IMR-90 (cell line): ENCODE data around the gene KLLN. TPM values are rescaled to one million over a fixed set of nuclear protein-coding genes. Genes with fewer than 3 reads are reported as not detected.
"Not testable (repeated sequence)": the region's sequence is repeated elsewhere in the genome, so short reads cannot be mapped to it uniquely, and the experiment has no call there.

Experiments
- ATAC-seq: fragments of 200-7000 bp; cut with Tn5 transposase; 2 replicates; pipeline ENCODE4 v1.9.1; 2020; ENCODE audit warnings: low read depth, mild to moderate bottlenecking, moderate library complexity
- BruUV-seq: library from RNA; stranded (reverse); fragments of 400-500 nt; replicated peaks from 2 replicates; lab custom pipeline; 2021; lab: Mats Ljungman, UMichigan
- CTCF ChIA-PET: fragments of 300-600 bp; formaldehyde crosslinking; extraction: SDS; loops from one replicate; lab custom pipeline; 2021; ENCODE audit warnings: antibody characterized with exemption; lab: Yijun Ruan, JAX
- POLR2A ChIA-PET: fragments of 300-600 bp; sonication (Branson Sonifier 250); formaldehyde crosslinking; loops from one replicate; lab custom pipeline; 2022; ENCODE audit warnings: antibody characterized with exemption; ENCODE audit not compliant: unreplicated experiment; lab: Charles Lee
- DNase-seq: peaks from one replicate; pipeline ENCODE4 v3.0.0; 2013
- H2AFZ ChIP-seq: replicated peaks from 2 replicates; pipeline ENCODE3; 2013; ENCODE audit warnings: low read length, mild to moderate bottlenecking; ENCODE audit not compliant: poor library complexity
- H2AK5ac ChIP-seq: 2 replicates; pipeline ENCODE4 v1.6.1; 2013; ENCODE audit warnings: low read depth, low read length, inconsistent platforms
- H2AK9ac ChIP-seq: replicated peaks from 2 replicates; pipeline ENCODE3; 2013; ENCODE audit warnings: mild to moderate bottlenecking, low read depth, low read length, moderate library complexity; ENCODE audit not compliant: poor library complexity
- H2BK120ac ChIP-seq: 2 replicates; pipeline ENCODE4 v1.6.1; 2013; ENCODE audit warnings: low read depth, low read length, inconsistent platforms
- H2BK15ac ChIP-seq: 3 replicates; pipeline ENCODE4 v1.6.1; 2013; ENCODE audit warnings: low read depth, low read length, inconsistent platforms
- H2BK20ac ChIP-seq: 2 replicates; pipeline ENCODE4 v1.6.1; 2013; ENCODE audit warnings: low read depth, mild to moderate bottlenecking, inconsistent platforms, low read length, moderate library complexity
- H2BK5ac ChIP-seq: 2 replicates; pipeline ENCODE4 v1.6.1; 2013; ENCODE audit warnings: mild to moderate bottlenecking, low read depth, low read length, inconsistent platforms; ENCODE audit not compliant: poor library complexity, severe bottlenecking
- H3K14ac ChIP-seq: replicated peaks from 2 replicates; pipeline ENCODE4 v1.6.1; 2013; ENCODE audit warnings: low read depth, low read length, inconsistent platforms
- H3K18ac ChIP-seq: 2 replicates; pipeline ENCODE4 v1.6.1; 2013; ENCODE audit warnings: low read depth, low read length, control low read depth
- H3K23ac ChIP-seq: 2 replicates; pipeline ENCODE4 v1.6.1; 2013; ENCODE audit warnings: low read depth, low read length, inconsistent platforms
- H3K27ac ChIP-seq: 2 replicates; pipeline ENCODE4 v1.5.1; 2013; ENCODE audit warnings: mild to moderate bottlenecking, control low read depth, low read length; ENCODE audit not compliant: insufficient read depth
- H3K27me3 ChIP-seq: 2 replicates; pipeline ENCODE4 v1.6.1; 2013; ENCODE audit warnings: low read length; ENCODE audit not compliant: control insufficient read depth, insufficient read depth
- H3K36me3 ChIP-seq: 2 replicates; pipeline ENCODE4 v1.6.1; 2013; ENCODE audit warnings: low read length, mixed read lengths; ENCODE audit not compliant: control insufficient read depth, insufficient read depth
- H3K4ac ChIP-seq: 2 replicates; pipeline ENCODE4 v1.6.1; 2013; ENCODE audit warnings: low read depth, low read length, inconsistent platforms
- H3K4me1 ChIP-seq: 2 replicates; pipeline ENCODE4 v1.6.1; 2013; ENCODE audit warnings: low read length, mixed read lengths; ENCODE audit not compliant: control insufficient read depth, insufficient read depth
- H3K4me2 ChIP-seq: 2 replicates; pipeline ENCODE4 v1.6.1; 2013; ENCODE audit warnings: low read depth, mild to moderate bottlenecking, control low read depth, low read length, moderate library complexity
- H3K4me3 ChIP-seq: 2 replicates; pipeline ENCODE4 v1.5.1; 2013; ENCODE audit warnings: low read depth, mild to moderate bottlenecking, control low read depth, low read length, moderate library complexity; ENCODE audit not compliant: insufficient read depth
- H3K56ac ChIP-seq: 2 replicates; pipeline ENCODE4 v1.6.1; 2013; ENCODE audit warnings: low read length, inconsistent platforms; ENCODE audit not compliant: insufficient read depth; ENCODE audit errors: extremely low read depth
- H3K79me1 ChIP-seq, 2 experiments: 2 replicates each; pipeline ENCODE4 v1.6.1; 2013; ENCODE audit warnings: low read length in 2 of 2, inconsistent platforms in 1 of 2, low read depth in 1 of 2
- H3K9ac ChIP-seq: 2 replicates; pipeline ENCODE4 v1.6.1; 2013; ENCODE audit warnings: low read depth, low read length, control low read depth
- H3K9me1 ChIP-seq: 2 replicates; pipeline ENCODE4 v1.6.1; 2013; ENCODE audit warnings: low read length, inconsistent platforms; ENCODE audit not compliant: insufficient read depth
- H3K9me3 ChIP-seq: 2 replicates; pipeline ENCODE4 v1.6.1; 2013; ENCODE audit warnings: low read length; ENCODE audit not compliant: control insufficient read depth, insufficient read depth
- H4K20me1 ChIP-seq: 2 replicates; pipeline ENCODE4 v1.6.1; 2013; ENCODE audit warnings: low read length, inconsistent platforms; ENCODE audit not compliant: insufficient read depth
- H4K5ac ChIP-seq: 2 replicates; pipeline ENCODE4 v1.6.1; 2013; ENCODE audit warnings: mild to moderate bottlenecking, low read depth, low read length, control low read depth
- H4K8ac ChIP-seq, 2 experiments: 2 replicates each; pipeline ENCODE4 v1.6.1; 2013; ENCODE audit warnings: low read depth in 2 of 2, low read length in 2 of 2, control low read depth in 1 of 2, inconsistent platforms in 1 of 2
- H4K91ac ChIP-seq: 2 replicates; pipeline ENCODE4 v1.6.1; 2013; ENCODE audit warnings: low read depth, low read length, inconsistent platforms; ENCODE audit not compliant: insufficient read depth
- WGBS, 2 experiments: methylation state at CpG; one replicate each; pipeline versions ENCODE4 v1.1.5 to v1.1.7; 2013; ENCODE audit warnings: missing lambda C conversion rate in 2 of 2; ENCODE audit not compliant: insufficient read length in 1 of 2; ENCODE audit errors: extremely low coverage in 2 of 2; 5-methylcytosine and 5-hydroxymethylcytosine counted together
- dilution Hi-C: fragments of 300-500 bp; cut with HindIII; formaldehyde crosslinking; loops from one replicate; pipeline ENCODE4 v1.14.3; 2018; ENCODE audit warnings: low sequenced_read_pairs; ENCODE audit not compliant: unreplicated experiment
- in situ Hi-C: fragments of 300-500 bp; cut with MboI; formaldehyde crosslinking; loops from 3 replicates; pipeline ENCODE4 v1.14.3; 2019; ENCODE audit warnings: low sequenced_read_pairs, inconsistent platforms, mixed read lengths
- intact Hi-C: fragments of 100-400 bp; cut with micrococcal nuclease; formaldehyde crosslinking; loops from 2 replicates; pipeline ENCODE4 v1.10.0; 2022
- polyA plus RNA-seq, 3 experiments: library from polyadenylated mRNA; depleted of rRNA; stranded (reverse); fragments of >200 nt; gene quantifications; 2 replicates each; pipeline ENCODE4 v1.2.3, GENCODE V29; 2012; ENCODE audit warnings: low replicate concordance in 1 of 3
- total RNA-seq: library from RNA; depleted of rRNA; stranded (reverse); fragments of >200 nt; gene quantifications from 2 replicates; pipeline ENCODE4 v1.2.3, GENCODE V29; 2012

Gene KLLN
- total and polyA plus RNA-seq, 2 of the 4 experiments (the other 2 are of a cell fraction) = 0.36 TPM

DNA sequence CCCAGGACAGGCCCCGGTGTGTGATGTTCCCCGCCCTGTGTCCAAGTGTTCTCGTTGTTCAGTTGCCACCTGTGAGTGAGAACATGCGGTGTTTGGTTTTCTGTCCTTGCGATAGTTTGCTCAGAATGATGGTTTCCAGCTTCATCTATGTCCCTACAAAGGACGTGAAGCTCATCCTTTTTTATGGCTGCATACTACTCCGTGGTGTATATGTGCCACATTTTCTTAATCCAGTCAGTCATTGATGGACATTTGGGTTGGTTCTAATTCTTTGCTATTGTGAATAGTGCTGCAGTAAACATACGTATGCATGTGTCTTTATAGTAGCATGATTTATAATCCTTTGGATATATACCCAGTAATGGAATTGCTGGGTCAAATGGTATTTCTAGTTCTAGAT lies 34.6 kb upstream of the KLLN start:
- H3K36me3 ChIP-seq, H3K4me1 ChIP-seq, H2BK15ac ChIP-seq, H3K9me1 ChIP-seq, H3K27me3 ChIP-seq, H2BK120ac ChIP-seq, H4K5ac ChIP-seq, H3K14ac ChIP-seq, H3K4me3 ChIP-seq, POLR2A ChIA-PET, H2BK5ac ChIP-seq, H2BK20ac ChIP-seq, H3K23ac ChIP-seq, H2AFZ ChIP-seq, H3K56ac ChIP-seq, H3K27ac ChIP-seq, H2AK5ac ChIP-seq, H4K8ac ChIP-seq, H2AK9ac ChIP-seq, H3K18ac ChIP-seq, H4K91ac ChIP-seq, H3K4ac ChIP-seq, ATAC-seq, CTCF ChIA-PET, DNase-seq, BruUV-seq, H3K4me2 ChIP-seq, H3K9me3 ChIP-seq, dilution Hi-C loops, in situ Hi-C loops, H3K9ac ChIP-seq: not testable (repeated sequence)
- Histone ChIP-seq H3K79me1 (peaks cover 0 to 33% of the 10 kb centered on the region in 2 experiments; a peak in 2 of 4 replicates), H4K20me1 (peaks cover 48% of the 10 kb centered on the region)
- no CpG with 5 or more reads among the region's 8 CpGs for WGBS, 2 experiments
- intact Hi-C loops = loop anchor here (5.0 kb wide), 1 partner anchor 34 kb away; no protein-coding TSS in a partner anchor
